Ureter (tissue), 1 donor: ENCODE measurements around the gene NR2F2. TPM values are rescaled to one million over a fixed set of nuclear protein-coding genes. Genes with fewer than 3 reads are reported as not detected.
"Not testable (repeated sequence)": the region's sequence is repeated elsewhere in the genome, so short reads cannot be mapped to it uniquely, and the experiment has no call there.

Source experiments
- DNase-seq: peaks from one replicate; pipeline ENCODE4 v3.0.0-alpha.2; 2020; ENCODE audit warnings: low spot score
- total RNA-seq: library from RNA; stranded (reverse); gene quantifications from one replicate; pipeline ENCODE4 v1.2.4, GENCODE V29; 2023
- donor health status: DM: yes; HTN: yes; CAD: no.

The NR2F2 gene
- total RNA-seq, 1 donor from 2014 or later, result 90.8 TPM

- DNase-seq, result no peak
Observed at GRCh38 chr15:96367311-96368200, 37.1 kb downstream of the NR2F2 start.

- no peak for DNase-seq
Observed at GRCh38 chr15:96369351-96369750, 38.9 kb downstream of the NR2F2 start.

GRCh38 chr15:96369825-96370621, 39.5 kb downstream of the NR2F2 start:
- no peak for DNase-seq

DNA sequence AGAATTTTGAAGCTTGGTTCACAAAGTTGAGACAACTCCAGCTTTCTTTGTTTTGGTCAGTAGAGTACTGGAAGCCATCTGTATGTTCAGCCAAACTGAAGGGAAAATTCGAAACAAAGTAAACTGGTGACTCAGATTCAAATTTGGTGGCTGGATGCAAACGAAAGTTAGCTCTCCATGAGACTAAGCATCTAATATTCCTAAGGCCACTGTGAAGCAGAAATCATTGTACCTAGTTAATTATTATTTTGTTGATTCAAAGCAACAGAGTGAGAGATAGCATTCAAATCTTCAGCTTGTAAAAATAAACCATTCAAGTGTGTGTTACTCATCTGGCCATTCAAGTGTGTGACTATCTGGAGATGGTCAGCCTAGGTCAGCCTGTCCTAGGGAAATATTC, 42.1 kb downstream of the NR2F2 start:
- DNase-seq, result no peak

GRCh38 chr15:96374499-96374898, 44.0 kb downstream of the NR2F2 start:
- DNase-seq, result no peak

DNA sequence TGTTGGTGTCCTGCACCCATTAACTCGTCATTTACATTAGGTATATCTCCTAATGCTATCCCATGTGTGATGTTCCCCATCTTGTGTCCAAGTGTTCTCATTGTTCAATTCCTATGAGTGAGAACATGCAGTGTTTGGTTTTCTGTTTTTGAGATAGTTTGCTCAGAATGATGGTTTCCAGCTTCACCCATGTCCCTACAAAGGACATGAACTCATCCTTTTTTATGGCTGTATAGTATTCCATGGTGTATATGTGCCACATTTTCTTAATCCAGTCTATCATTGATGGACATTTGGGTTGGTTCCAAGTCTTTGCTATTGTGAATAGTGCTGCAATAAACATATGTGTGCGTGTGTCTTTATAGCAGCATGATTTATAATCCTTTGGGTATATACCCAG, 49.1 kb downstream of the NR2F2 start:
- DNase-seq, result not testable (repeated sequence)

- no peak for DNase-seq
Observed at GRCh38 chr15:96381463-96381862, 51.0 kb downstream of the NR2F2 start.

- DNase-seq, result no peak
Observed at GRCh38 chr15:96385195-96385594, 54.7 kb downstream of the NR2F2 start.

DNA sequence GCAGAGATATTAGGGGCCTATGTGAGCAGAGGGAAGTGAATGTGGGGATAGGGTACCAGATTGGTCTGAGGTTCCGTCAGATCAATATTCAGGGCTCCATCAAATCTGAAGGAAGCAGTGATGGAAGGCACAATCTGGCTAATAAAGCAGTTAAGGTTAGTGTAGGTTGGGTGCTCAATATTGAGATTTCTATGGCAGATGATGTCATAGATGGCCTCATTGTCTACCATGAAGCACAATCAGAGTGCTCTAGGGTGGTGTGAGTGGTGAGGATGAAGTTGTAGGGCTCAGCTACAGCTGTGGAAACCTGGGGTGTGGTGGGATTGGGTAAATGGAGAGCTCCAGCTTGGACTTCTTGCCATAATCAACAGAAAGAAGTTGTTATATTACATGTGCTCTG, 58.2 kb downstream of the NR2F2 start:
- DNase-seq, result no peak
